Spleen (tissue), 7 donors: ENCODE data around the gene BICRA.

Experiments used
- CTCF ChIP-seq, 11 experiments: fragments of 200-600 bp in 7 of 11; fragments of 450-650 bp in 4 of 11; sonication (generic) in 4 of 11; IDR thresholded peaks in 8 of 11; conservative IDR thresholded peaks in 3 of 11; 1 replicate in 7 of 11; 2 replicates in 4 of 11; pipeline versions ENCODE4 v1.4.0 to v1.8.0; 2016 to 2021; ENCODE audit warnings: antibody characterized with exemption in 11 of 11, inconsistent platforms in 4 of 11, mild to moderate bottlenecking in 1 of 11
- POLR2A ChIP-seq, 3 donors: fragments of 450-650 bp; IDR thresholded peaks; one replicate each; pipeline ENCODE4 v1.5.1; 2017; ENCODE audit warnings: antibody characterized with exemption in 3 of 3, mild to moderate bottlenecking in 1 of 3
- POLR2AphosphoS5 ChIP-seq, 3 donors: sonication (generic); formaldehyde crosslinking; IDR thresholded peaks; one replicate each; pipeline ENCODE4 v1.5.1; 2017; ENCODE audit warnings: antibody characterized with exemption in 3 of 3
- donor health status: DM: no; HTN: no; CAD: no; lungs with moderate emphysema.
- donor health status: DM: no; HTN: no; CAD: no.
- donor health status: DM: no; HTN: no; CAD: no.

GRCh38 chr19:47651691-47652090 is 42.8 kb downstream of the BICRA start:
- TF ChIP-seq CTCF (IDR thresholded peaks at IDR 0.05 in 8 of 11, conservative IDR thresholded peaks at IDR 0.05 in 3 of 11) (no peak), POLR2AphosphoS5 (IDR thresholded peaks at IDR 0.05) (no peak), POLR2A (IDR thresholded peaks at IDR 0.05) (no peak)
